Measurements from ENCODE around the gene CDCA5.

CDCA5 gene

GRCh38 chr11:65059523-65059922 lies 24.3 kb downstream of the CDCA5 start:
- Histone ChIP-seq H2BK15ac (ENCODE audit: low read length) (no peak overlapping the region), H3K4me2 (ENCODE audit: insufficient read depth, low read length, poor library complexity, severe bottlenecking) (no peak overlapping the region), H2BK12ac (ENCODE audit: low read length) (no peak overlapping the region), H2AFZ (ENCODE audit: low read length) (no peak overlapping the region), H2AK5ac (ENCODE audit: low read depth, low read length) (no peak overlapping the region), H3K36me3 (replicated peaks in 1 of 2; ENCODE audit: control insufficient read depth in 2 of 2, insufficient read depth in 2 of 2, low read length in 2 of 2) (no peaks in the 10 kb centered on the region), H4K8ac (ENCODE audit: low read depth, low read length) (no peak overlapping the region), H3K4me1 (ENCODE audit: control insufficient read depth in 2 of 2, insufficient read depth in 1 of 2, low read depth in 1 of 2, low read length in 2 of 2) (no peaks in the 10 kb centered on the region), H2BK120ac (ENCODE audit: low read depth, low read length) (no peak overlapping the region), H2BK5ac (ENCODE audit: low read length) (no peak overlapping the region), H3K4me3 (ENCODE audit: low read length in 2 of 2) (no peak overlapping the region), H3K27me3 (ENCODE audit: control insufficient read depth in 3 of 3, insufficient read depth in 3 of 3, low read depth in 1 of 3, low read length in 3 of 3) (peaks cover 0 to 4% (median 2%) of the 10 kb centered on the region in 3 experiments), H3K18ac (ENCODE audit: low read length) (no peak overlapping the region), H3K23ac (ENCODE audit: low read depth, low read length, poor library complexity) (peak overlapping the region; percentile 58), H3K27ac (replicated peaks; ENCODE audit: low read length) (no peak overlapping the region), H3K9ac (ENCODE audit: low read depth, low read length, poor library complexity) (peak overlapping the region; percentile 30), H3K79me1 (ENCODE audit: low read depth, low read length) (peaks cover 3% of the 10 kb centered on the region), H3K14ac (ENCODE audit: low read length) (no peak overlapping the region), H3K4ac (ENCODE audit: low read length) (no peak overlapping the region), H4K91ac (ENCODE audit: low read depth, low read length, poor library complexity) (no peak overlapping the region), H3K9me3 (replicated peaks in 1 of 2; ENCODE audit: control insufficient read depth in 2 of 2, insufficient read depth in 1 of 2, low read depth in 1 of 2, low read length in 2 of 2) (no peaks in the 10 kb centered on the region)
- no CpG with 5 or more reads among the region's 3 CpGs for WGBS, 2 donors (ENCODE audit: extremely low coverage in 2 of 2, insufficient read length in 2 of 2, insufficient replicate concordance in 1 of 2)
- DNase-seq (ENCODE audit: low spot score): no peak

GRCh38 chr11:65058419-65059054 lies 25.3 kb downstream of the CDCA5 start, which contains the start of gene NAALADL1:
Gene NAALADL1, minus strand, starts transcription at chr11:65058553. Its CDS starts 32 bp downstream, at chr11:65058521.
- Histone ChIP-seq H3K4ac (ENCODE audit: low read length) (no peak within 1 kb of the TSS), H2BK15ac (ENCODE audit: low read length) (no peak within 1 kb of the TSS), H3K27ac (replicated peaks; ENCODE audit: low read length) (no peak within 1 kb of the TSS), H3K23ac (ENCODE audit: low read depth, low read length, poor library complexity) (no peak within 1 kb of the TSS), H2AK5ac (ENCODE audit: low read depth, low read length) (peak within 1 kb of the TSS; percentile 90), H4K91ac (ENCODE audit: low read depth, low read length, poor library complexity) (no peak within 1 kb of the TSS), H2BK120ac (ENCODE audit: low read depth, low read length) (peak within 1 kb of the TSS; percentile 8), H3K9me3 (replicated peaks in 1 of 2; ENCODE audit: control insufficient read depth in 2 of 2, insufficient read depth in 1 of 2, low read depth in 1 of 2, low read length in 2 of 2) (no peaks in the 10 kb centered on the region), H2AFZ (ENCODE audit: low read length) (no peak within 1 kb of the TSS), H4K8ac (ENCODE audit: low read depth, low read length) (no peak within 1 kb of the TSS), H3K4me1 (ENCODE audit: control insufficient read depth in 2 of 2, insufficient read depth in 1 of 2, low read depth in 1 of 2, low read length in 2 of 2) (no peaks in the 10 kb centered on the region), H2BK12ac (ENCODE audit: low read length) (no peak within 1 kb of the TSS), H3K9ac (ENCODE audit: low read depth, low read length, poor library complexity) (peak within 1 kb of the TSS; percentile 30), H3K36me3 (replicated peaks in 1 of 2; ENCODE audit: control insufficient read depth in 2 of 2, insufficient read depth in 2 of 2, low read length in 2 of 2) (no peaks in the 10 kb centered on the region), H3K4me2 (ENCODE audit: insufficient read depth, low read length, poor library complexity, severe bottlenecking) (no peak within 1 kb of the TSS), H3K79me1 (ENCODE audit: low read depth, low read length) (peaks cover 3% of the 10 kb centered on the region), H3K14ac (ENCODE audit: low read length) (peak within 1 kb of the TSS; percentile 21), H3K18ac (ENCODE audit: low read length) (peak within 1 kb of the TSS; percentile 44), H2BK5ac (ENCODE audit: low read length) (peak within 1 kb of the TSS; percentile 66), H3K27me3 (ENCODE audit: control insufficient read depth in 3 of 3, insufficient read depth in 3 of 3, low read depth in 1 of 3, low read length in 3 of 3) (peaks cover 0 to 13% (median 2%) of the 10 kb centered on the region in 3 experiments), H3K4me3 (ENCODE audit: low read length in 2 of 2) (no peak within 1 kb of the TSS)
- WGBS, 2 donors (ENCODE audit: extremely low coverage in 2 of 2, insufficient read length in 2 of 2, insufficient replicate concordance in 1 of 2): no CpG with 5 or more reads among the region's 8 CpGs
- no peak for DNase-seq (ENCODE audit: low spot score)

GRCh38 chr11:65058012-65058411 lies 25.8 kb downstream of the CDCA5 start:
- Histone ChIP-seq H3K23ac (ENCODE audit: low read depth, low read length, poor library complexity) (no peak overlapping the region), H3K4me3 (ENCODE audit: low read length in 2 of 2) (no peak overlapping the region), H3K18ac (ENCODE audit: low read length) (no peak overlapping the region), H2BK120ac (ENCODE audit: low read depth, low read length) (peak overlapping the region; percentile 8), H3K27ac (replicated peaks; ENCODE audit: low read length) (no peak overlapping the region), H3K9me3 (replicated peaks in 1 of 2; ENCODE audit: control insufficient read depth in 2 of 2, insufficient read depth in 1 of 2, low read depth in 1 of 2, low read length in 2 of 2) (no peaks in the 10 kb centered on the region), H4K91ac (ENCODE audit: low read depth, low read length, poor library complexity) (no peak overlapping the region), H2BK5ac (ENCODE audit: low read length) (no peak overlapping the region), H3K4me2 (ENCODE audit: insufficient read depth, low read length, poor library complexity, severe bottlenecking) (no peak overlapping the region), H2BK15ac (ENCODE audit: low read length) (no peak overlapping the region), H3K4me1 (ENCODE audit: control insufficient read depth in 2 of 2, insufficient read depth in 1 of 2, low read depth in 1 of 2, low read length in 2 of 2) (no peaks in the 10 kb centered on the region), H4K8ac (ENCODE audit: low read depth, low read length) (no peak overlapping the region), H2AFZ (ENCODE audit: low read length) (no peak overlapping the region), H3K36me3 (replicated peaks in 1 of 2; ENCODE audit: control insufficient read depth in 2 of 2, insufficient read depth in 2 of 2, low read length in 2 of 2) (no peaks in the 10 kb centered on the region), H2AK5ac (ENCODE audit: low read depth, low read length) (peak overlapping the region; percentile 90), H3K14ac (ENCODE audit: low read length) (peak overlapping the region; percentile 21), H2BK12ac (ENCODE audit: low read length) (no peak overlapping the region), H3K9ac (ENCODE audit: low read depth, low read length, poor library complexity) (no peak overlapping the region), H3K27me3 (ENCODE audit: control insufficient read depth in 3 of 3, insufficient read depth in 3 of 3, low read depth in 1 of 3, low read length in 3 of 3) (peaks cover 0 to 19% (median 2%) of the 10 kb centered on the region in 3 experiments), H3K79me1 (ENCODE audit: low read depth, low read length) (peaks cover 3% of the 10 kb centered on the region), H3K4ac (ENCODE audit: low read length) (no peak overlapping the region)
- no peak for DNase-seq (ENCODE audit: low spot score)
- no CpG with 5 or more reads among the region's 13 CpGs for WGBS, 2 donors (ENCODE audit: extremely low coverage in 2 of 2, insufficient read length in 2 of 2, insufficient replicate concordance in 1 of 2)

- Histone ChIP-seq H2BK15ac (ENCODE audit: low read length) (no peak overlapping the region), H3K4ac (ENCODE audit: low read length) (no peak overlapping the region), H3K4me3 (ENCODE audit: low read length in 2 of 2) (no peak overlapping the region), H3K14ac (ENCODE audit: low read length) (peak overlapping the region; percentile 21), H3K4me1 (ENCODE audit: control insufficient read depth in 2 of 2, insufficient read depth in 1 of 2, low read depth in 1 of 2, low read length in 2 of 2) (no peaks in the 10 kb centered on the region), H3K36me3 (replicated peaks in 1 of 2; ENCODE audit: control insufficient read depth in 2 of 2, insufficient read depth in 2 of 2, low read length in 2 of 2) (no peaks in the 10 kb centered on the region), H3K79me1 (ENCODE audit: low read depth, low read length) (peaks cover 3% of the 10 kb centered on the region), H4K8ac (ENCODE audit: low read depth, low read length) (no peak overlapping the region), H2AFZ (ENCODE audit: low read length) (no peak overlapping the region), H4K91ac (ENCODE audit: low read depth, low read length, poor library complexity) (no peak overlapping the region), H2BK12ac (ENCODE audit: low read length) (no peak overlapping the region), H3K23ac (ENCODE audit: low read depth, low read length, poor library complexity) (no peak overlapping the region), H3K4me2 (ENCODE audit: insufficient read depth, low read length, poor library complexity, severe bottlenecking) (no peak overlapping the region), H3K18ac (ENCODE audit: low read length) (no peak overlapping the region), H3K27ac (replicated peaks; ENCODE audit: low read length) (no peak overlapping the region), H2BK5ac (ENCODE audit: low read length) (peak overlapping the region; percentile 66), H3K9me3 (replicated peaks in 1 of 2; ENCODE audit: control insufficient read depth in 2 of 2, insufficient read depth in 1 of 2, low read depth in 1 of 2, low read length in 2 of 2) (no peaks in the 10 kb centered on the region), H2AK5ac (ENCODE audit: low read depth, low read length) (peak overlapping the region; percentile 90), H2BK120ac (ENCODE audit: low read depth, low read length) (peak overlapping the region; percentile 8), H3K9ac (ENCODE audit: low read depth, low read length, poor library complexity) (no peak overlapping the region), H3K27me3 (ENCODE audit: control insufficient read depth in 3 of 3, insufficient read depth in 3 of 3, low read depth in 1 of 3, low read length in 3 of 3) (peaks cover 0 to 22% (median 2%) of the 10 kb centered on the region in 3 experiments)
- no peak for DNase-seq (ENCODE audit: low spot score)
- no CpG with 5 or more reads among the region's 7 CpGs for whole genome bisulfite sequencing, 2 donors (ENCODE audit: extremely low coverage in 2 of 2, insufficient read length in 2 of 2, insufficient replicate concordance in 1 of 2)
Observed at GRCh38 chr11:65057526-65057925, 26.3 kb downstream of the CDCA5 start.

Measured in neuronal stem cell (in vitro differentiated cells).